OCI-LY3 (cell line): ENCODE data around the gene FSTL4.

ENCODE experiments used
- CTCF ChIP-seq: fragments of 200-600, 300-600 bp; sonication (generic); IDR thresholded peaks from 2 replicates; pipeline ENCODE4 v1.5.1; 2014; ENCODE audit warnings: antibody characterized with exemption, low read length, low read depth
- EZH2phosphoT487 ChIP-seq: fragments of 200-600 bp; shearing (Covaris generic); IDR thresholded peaks from 2 replicates; pipeline ENCODE4 v1.6.1; 2018; ENCODE audit warnings: antibody characterized with exemption, mixed run types, low read depth

GRCh38 chr5:133612249-133612860 is at the start of gene FSTL4:
- TF ChIP-seq CTCF (no peak), EZH2phosphoT487 (no peak)
